GM12873 (cell line): ENCODE measurements around the gene WASF3.

ENCODE experiments used
- TF ChIP-seq, protein P1 (sequence below): IDR thresholded peaks from 2 replicates; pipeline ENCODE4 v1.5.1; 2012; ENCODE audit warnings: low read depth, mild to moderate bottlenecking, moderate library complexity, low read length, control low read depth; ENCODE audit not compliant: insufficient read depth; ENCODE audit errors: missing control alignments

The WASF3 gene

DNA sequence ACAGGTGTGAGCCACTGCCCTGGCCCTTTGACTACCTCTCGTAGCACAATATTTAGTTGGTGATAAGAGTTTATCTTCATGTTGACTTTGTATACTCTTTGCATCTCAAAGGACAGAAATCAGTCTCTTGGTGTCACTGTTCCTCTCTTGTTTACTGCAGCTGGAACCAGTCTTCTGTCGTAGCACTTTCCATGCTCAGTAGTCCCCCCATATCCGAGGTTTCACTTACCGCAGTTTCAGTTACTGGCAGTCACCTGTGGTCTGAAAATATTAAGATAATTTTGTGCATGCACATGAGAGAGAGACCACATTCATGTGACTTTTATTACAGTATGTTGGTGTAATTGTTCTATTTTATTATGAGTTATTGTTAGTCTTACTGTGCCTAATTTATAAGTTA is 49.1 kb downstream of the WASF3 start:
- TF ChIP-seq, protein P1, sequence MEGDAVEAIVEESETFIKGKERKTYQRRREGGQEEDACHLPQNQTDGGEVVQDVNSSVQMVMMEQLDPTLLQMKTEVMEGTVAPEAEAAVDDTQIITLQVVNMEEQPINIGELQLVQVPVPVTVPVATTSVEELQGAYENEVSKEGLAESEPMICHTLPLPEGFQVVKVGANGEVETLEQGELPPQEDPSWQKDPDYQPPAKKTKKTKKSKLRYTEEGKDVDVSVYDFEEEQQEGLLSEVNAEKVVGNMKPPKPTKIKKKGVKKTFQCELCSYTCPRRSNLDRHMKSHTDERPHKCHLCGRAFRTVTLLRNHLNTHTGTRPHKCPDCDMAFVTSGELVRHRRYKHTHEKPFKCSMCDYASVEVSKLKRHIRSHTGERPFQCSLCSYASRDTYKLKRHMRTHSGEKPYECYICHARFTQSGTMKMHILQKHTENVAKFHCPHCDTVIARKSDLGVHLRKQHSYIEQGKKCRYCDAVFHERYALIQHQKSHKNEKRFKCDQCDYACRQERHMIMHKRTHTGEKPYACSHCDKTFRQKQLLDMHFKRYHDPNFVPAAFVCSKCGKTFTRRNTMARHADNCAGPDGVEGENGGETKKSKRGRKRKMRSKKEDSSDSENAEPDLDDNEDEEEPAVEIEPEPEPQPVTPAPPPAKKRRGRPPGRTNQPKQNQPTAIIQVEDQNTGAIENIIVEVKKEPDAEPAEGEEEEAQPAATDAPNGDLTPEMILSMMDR: no peak

DNA sequence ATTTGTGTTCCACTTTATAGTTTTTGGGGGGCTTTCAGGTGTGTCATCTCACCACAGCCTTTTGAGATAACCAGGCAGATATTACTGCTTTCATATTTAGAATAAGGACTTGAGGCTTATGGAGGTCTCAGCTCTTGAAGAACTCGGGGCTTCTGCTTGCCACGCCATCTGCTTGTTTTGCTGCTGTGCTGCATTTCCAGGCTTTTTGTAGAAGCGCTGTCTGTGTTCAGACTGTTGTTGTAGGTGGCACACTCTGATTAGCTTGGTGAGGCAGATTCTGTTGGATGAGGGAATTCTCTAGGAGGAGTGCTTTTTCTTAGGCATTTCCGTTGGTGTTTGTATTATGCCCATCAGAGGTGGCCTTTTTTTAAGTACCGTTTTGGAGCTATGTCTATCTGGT is 57.2 kb downstream of the WASF3 start:
- TF ChIP-seq, protein P1: no peak

DNA sequence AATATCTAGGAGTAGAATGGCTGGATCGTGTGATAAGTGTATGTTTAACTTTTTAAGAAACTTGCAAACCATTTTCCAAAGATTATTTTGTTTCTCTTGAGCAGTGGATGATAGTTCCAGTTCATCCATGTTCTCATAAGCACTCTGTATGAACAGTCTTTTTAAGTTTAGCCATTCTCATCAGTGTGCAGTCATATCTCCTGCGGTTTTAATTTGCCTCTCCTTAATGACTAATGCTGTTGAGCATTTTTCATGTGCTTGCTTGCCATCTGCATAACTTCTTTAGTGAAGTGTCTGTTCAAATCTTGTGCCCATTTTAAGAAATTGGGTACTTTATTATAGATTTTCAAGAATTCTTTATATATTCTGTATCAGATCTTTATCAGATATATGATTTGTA is 58.6 kb downstream of the WASF3 start:
- TF ChIP-seq, protein P1: no peak

DNA sequence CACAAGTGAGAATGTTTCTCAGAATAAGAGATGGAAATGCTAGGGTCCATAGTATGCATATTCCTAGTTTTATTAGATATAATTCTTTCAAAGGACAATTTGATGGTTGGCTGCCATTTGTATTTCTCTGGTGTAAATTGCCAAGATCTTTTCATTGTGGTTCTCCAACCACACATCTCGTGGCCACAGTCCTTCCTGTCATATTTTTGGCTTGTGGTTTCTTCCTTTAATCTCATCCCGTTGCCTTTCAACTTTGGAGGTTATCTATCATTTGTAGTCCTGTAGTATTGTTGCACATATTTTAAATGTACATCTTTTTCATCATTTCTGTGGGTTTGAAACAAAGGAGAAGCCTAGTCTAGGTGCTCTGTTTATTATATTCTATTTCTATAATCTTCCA is 61.2 kb downstream of the WASF3 start:
- TF ChIP-seq, protein P1: no peak

DNA sequence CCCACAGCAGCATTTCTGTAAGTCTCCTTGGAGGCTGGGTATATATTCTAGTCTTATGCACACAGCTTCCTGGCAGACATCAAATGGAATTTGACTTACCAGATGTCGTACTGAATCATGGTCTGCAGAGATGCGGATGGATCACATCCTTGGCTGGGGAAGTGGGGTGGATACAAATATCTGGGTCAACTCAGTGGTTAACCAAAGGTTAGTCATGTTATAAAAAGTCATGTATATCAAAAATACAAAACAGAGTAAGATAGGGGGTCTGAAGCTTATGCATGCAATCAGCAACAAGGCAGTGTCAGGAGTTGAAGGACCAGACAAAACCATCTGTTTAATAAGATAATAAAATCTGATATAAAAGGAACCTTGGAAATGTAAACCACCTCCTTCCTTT is 61.9 kb downstream of the WASF3 start:
- TF ChIP-seq, protein P1: no peak

DNA sequence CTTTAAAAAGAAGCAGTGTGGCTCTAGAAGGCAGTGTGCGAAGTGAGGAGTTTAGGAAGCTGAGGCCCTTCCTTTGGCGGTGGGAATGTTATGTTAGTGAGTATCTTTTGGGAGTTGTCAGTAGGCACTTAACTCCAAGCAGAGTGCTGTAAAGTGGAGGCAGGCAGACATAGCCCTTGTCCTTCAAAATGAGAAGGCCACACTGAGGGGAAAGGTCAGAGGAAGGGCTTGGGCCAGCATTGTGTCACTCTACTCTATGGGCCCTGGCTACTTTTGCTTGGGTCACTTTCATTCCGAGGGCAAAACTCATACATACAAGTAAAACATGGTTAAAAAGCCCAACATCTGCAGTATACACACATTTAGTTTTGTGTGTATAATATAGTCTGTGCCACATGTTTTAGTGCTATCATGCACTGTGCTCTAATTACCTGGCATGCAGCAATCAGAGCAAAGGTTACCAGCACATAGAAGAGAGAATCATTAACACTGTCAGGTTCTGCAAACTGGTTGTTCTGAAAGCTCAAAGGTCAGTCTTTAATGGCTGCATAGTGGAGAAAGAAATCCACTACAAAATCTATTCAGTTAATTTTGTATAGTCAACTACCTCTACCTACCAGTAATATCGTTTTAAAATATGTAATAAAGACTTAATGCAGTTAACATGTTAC is 64.4 kb downstream of the WASF3 start:
- TF ChIP-seq, protein P1: no peak

DNA sequence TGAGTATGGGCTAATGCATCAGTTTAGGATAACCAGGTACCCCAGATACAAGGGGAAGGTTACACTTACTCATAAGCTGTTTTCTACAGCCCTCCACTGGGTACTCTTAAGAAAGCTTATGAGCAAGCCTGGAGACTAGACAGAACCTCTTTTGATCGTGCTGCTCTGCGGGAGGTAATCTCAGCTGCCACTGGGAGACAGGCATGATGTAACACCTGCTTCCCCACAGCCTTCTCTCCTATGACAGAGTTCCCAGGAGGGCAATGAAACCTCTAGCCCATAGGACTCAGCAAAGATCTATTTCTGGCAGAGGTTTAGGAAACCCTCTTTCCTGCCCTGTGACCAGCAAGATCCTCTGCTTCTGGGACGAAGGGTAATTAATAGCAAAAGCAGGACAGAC is 65.6 kb downstream of the WASF3 start:
- TF ChIP-seq, protein P1: no peak

DNA sequence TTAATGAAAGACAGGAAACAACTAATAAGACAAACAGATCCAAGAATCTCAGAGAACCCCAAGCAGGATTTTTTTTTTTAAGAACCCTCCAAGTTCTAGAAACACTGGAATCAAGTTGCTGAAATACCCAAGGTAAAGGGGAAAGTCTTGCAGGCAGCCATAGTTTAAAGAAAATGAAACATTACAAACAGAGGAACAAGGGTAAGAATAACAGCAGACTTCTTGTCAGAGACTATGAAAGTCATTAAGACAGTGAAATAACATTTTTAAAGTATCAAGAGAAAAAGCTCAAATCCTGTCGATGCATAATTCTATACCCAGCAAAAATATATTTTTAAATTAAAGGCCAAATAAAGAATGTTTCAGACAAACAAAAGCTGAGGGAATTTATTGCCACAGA is 67.1 kb downstream of the WASF3 start:
- TF ChIP-seq, protein P1: no peak
